ENCODE data around the gene FARP2.

DNA sequence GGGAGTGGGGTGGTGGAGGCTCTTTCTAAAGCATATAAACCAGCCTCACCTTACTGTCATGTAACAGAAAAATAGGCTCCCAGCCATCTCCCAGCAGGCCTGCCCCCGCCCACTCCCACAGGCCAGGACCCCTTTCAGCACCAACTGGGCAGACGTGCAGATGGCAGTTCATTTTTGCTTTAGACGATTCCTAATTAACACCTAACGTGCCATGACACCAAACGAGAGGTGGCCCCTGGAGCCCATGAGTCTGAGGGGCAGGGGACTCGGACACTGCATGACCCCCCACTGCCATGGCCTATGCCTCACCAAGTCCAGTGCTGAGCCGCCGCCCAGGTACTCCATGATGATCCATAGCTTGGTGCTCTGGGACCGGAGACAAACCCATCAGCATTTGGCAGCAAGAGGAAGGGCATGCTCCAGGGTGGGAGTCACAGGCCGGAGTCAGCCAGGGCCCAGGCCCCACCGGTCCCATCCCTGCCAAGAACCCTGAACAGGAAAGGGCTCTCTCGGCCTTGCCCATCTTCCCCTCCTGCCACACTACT is 144.4 kb downstream of the FARP2 start:
- TF ChIP-seq, protein P1, sequence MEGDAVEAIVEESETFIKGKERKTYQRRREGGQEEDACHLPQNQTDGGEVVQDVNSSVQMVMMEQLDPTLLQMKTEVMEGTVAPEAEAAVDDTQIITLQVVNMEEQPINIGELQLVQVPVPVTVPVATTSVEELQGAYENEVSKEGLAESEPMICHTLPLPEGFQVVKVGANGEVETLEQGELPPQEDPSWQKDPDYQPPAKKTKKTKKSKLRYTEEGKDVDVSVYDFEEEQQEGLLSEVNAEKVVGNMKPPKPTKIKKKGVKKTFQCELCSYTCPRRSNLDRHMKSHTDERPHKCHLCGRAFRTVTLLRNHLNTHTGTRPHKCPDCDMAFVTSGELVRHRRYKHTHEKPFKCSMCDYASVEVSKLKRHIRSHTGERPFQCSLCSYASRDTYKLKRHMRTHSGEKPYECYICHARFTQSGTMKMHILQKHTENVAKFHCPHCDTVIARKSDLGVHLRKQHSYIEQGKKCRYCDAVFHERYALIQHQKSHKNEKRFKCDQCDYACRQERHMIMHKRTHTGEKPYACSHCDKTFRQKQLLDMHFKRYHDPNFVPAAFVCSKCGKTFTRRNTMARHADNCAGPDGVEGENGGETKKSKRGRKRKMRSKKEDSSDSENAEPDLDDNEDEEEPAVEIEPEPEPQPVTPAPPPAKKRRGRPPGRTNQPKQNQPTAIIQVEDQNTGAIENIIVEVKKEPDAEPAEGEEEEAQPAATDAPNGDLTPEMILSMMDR (IDR thresholded peaks at IDR 0.05; ENCODE audit: insufficient read depth, low read depth, low read length), result no peak
- no peak for TF ChIP-seq EZH2 (IDR thresholded peaks at IDR 0.05; ENCODE audit: insufficient read depth, low read length)

Data from astrocyte (in vitro differentiated cells and primary cell).